ENCODE results near the gene AFG1L.
"Not testable (repeated sequence)": the region's sequence is repeated elsewhere in the genome, so short reads cannot be mapped to it uniquely, and the experiment has no call there.

AFG1L gene

DNA sequence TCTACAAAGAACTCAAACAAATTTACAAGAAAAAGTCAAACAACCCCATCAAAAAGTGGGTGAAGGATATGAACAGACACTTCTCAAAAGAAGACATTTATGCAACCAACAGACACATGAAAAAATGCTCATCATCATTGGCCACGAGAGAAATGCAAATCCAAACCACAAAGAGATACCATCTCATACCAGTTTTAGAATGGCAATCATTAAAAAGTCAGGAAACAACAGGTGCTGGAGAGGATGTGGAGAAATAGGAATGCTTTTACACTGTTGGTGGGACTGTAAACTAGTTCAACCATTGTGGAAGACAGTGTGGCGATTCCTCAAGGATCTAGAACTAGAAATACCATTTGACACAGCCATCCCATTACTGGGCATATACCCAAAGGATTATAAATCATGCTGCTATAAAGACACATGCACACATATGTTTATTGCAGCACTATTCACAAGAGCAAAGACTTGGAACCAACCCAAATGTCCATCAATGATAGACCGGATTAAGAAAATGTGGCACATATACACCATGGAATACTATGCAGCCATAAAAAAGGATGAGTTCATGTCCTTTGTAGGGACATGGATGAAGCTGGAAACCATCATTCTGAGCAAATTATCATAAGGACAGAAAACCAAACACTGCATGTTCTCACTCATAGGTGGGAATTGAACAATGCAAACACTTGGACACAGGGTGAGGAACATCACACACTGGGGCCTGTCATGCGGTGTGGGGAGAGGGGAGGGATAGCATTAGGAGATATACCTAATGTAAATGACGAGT, 121.4 kb downstream of the AFG1L start:
- not testable (repeated sequence) for DNase-seq (ENCODE audit: low read depth in 2 of 2)

DNA sequence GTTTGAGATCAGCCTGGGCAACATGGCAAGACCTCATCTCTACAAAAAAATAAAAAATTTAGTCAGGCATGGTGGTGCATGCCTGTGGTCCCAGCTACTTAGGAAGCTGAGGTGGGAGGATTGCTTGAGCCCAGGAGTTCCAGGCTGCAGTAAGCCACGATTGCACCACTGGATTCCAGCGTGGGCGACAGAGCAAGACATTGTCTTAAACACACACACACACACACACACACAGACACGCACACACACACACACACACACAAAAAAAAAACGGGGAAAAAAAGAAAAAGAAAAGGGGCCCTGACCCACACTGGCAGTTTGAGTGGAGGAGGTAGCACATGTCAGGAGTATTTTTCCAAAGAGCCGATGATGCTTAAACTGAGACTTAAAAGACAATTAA, 122.2 kb downstream of the AFG1L start:
- DNase-seq (ENCODE audit: low read depth in 2 of 2) = no peak

DNA sequence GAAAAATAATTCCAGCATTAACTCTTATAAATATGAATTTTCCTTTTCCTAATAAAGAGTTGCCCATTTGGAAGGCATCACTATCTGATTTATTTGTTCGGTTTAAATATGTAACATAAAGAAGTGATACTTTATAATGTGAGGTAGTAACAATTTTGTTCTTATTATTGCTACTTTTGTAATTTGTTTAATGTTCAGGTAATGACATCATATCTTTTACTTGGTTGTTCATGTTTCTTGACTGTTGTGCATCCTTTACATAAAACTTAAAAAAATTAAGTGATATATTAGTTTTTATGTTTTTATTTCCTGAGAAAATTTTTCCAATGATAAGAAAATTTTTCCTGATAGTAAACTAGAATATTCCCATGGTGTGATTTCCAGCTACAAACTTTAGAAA, 124.6 kb downstream of the AFG1L start:
- DNase-seq (ENCODE audit: low read depth in 2 of 2) = no peak

DNA sequence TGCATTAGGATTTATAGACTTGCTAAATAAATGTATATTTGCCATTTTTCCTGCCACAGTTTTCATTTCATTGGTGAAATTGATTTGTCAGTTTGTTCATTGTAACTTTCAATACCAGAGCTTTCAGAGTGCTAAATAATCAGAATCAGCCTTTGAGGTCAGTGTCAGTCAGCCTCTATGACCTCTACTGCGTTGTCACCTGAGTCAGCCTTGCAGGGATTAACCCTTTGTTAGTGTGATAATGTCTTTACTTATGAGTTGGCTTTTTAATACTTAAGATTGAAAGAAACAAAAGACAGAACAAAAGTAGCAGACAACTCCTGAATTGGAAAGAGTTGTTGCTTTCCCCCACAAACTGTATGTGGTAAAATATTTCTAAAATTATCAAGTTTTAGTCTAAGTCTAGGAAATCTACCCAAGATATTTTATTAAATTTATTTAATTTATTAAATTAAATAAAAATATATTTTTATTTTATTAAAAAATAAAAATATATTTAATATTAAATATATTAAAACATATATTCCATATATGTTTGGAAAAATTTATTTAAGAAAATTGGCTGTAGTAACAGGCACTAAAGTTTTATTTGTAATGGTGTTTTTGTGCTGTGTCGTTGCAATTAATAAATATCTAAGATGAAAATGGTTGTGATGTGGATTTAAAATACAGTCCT, 125.2 kb downstream of the AFG1L start:
- no peak for DNase-seq (ENCODE audit: low read depth in 2 of 2)

DNA sequence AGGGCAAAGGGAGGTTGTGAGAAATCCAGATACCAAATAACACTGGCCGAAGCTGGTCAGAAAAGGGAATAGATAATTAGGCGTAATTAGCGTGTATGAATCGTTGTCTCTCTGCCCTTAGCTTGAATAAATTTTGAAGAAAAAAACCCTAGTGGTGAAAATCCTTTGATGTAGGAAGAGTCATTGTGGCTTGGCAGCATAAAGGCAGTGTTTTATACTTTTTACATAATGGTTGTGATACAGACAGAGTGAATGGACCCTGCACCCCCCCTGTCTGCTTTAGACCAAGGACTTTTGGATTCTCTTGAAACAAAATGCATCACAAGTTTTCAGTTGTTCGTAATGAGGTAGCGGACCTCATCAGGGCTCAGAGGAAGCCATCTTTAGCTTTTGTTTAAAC, 126.5 kb downstream of the AFG1L start:
- DNase-seq (ENCODE audit: low read depth in 2 of 2) = no peak

DNA sequence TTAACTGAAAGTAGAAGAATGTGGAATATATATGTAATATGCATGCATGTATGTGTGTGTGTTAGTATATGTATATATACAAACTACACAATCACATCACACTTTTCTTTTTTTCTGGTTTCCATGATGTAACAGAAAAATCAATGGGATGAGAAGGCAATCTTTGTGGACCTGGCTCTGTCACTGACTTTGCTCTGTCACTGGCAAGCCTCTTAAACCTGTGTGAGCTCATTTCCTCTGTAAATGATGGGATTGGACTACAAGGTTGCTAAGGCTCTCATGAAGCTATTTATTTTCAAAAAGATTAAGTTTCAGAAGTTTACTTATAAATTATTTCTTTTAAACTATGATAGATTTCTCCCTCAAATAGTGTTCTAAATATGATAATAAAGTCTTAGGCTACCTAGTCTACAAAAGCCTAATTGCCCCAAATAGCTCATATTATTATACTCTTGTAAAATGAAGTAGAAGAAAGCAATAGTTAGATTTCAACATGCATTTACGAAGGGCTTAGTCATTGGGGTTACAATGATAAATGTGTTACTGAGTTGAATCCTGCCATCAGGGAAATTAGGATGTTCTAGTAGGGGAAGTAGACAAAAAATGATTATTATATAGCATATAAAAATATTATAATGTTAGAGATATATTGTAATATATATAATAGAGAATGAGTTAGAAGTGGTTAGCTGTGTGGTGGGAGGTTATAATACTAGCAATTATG, 129.3 kb downstream of the AFG1L start:
- DNase-seq (ENCODE audit: low read depth in 2 of 2) = no peak

DNA sequence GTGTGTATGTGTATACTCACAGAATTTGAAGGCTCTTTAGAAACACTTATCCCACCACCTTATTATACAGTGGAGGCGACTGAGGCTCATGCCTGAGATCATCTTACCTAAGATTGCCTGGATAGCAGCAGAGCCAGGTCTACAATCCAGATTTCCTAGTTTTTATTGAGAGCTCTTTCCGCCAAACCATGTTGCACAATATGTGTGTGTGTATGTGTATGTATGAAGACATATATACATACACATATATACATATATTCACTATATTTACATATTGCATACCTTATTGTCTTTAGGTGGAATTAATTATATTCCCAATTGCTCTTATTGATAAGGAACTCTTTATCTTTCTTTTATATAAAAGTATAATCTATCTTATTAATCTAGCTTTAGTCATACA, 130.6 kb downstream of the AFG1L start:
- no peak for DNase-seq (ENCODE audit: low read depth in 2 of 2)

DNA sequence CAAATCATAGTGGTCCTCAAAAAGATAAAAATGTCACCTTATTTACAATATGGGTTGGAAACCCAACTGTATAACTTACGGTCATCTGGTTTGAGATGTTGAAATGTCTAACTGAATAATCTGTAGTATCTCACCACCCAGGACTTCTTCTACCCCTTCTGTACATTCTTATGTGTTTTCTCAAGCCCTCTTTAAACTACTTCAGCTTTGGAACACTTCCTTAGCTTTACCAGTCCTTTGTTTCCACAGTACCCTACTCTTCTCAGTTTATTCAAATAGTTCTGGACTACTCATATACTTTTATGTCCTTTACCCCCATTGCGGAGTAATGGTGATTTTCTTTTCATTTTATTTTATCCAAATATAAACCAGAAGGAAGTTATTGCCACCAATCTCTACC, 137.3 kb downstream of the AFG1L start:
- DNase-seq (ENCODE audit: low read depth in 2 of 2) = no peak

DNA sequence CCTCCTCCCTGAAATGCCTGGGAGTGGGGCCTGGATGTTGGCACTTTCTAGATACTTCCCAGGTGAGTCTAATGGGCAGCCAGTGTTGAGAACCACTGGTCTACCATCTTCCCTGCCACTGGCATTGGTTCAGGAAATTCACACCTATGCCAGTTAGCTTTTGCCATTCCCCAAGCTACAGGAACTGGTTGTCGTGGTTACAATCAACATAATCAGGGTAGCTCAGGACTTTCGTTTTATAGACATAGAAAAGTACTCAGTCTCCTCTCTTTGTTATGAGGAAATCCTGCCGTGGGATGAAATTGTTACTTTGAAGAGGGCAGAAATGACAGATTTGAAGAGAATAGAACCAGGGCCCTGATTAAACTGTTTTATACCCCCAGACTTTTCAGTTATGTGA, 137.9 kb downstream of the AFG1L start:
- no peak for DNase-seq (ENCODE audit: low read depth in 2 of 2)

DNA sequence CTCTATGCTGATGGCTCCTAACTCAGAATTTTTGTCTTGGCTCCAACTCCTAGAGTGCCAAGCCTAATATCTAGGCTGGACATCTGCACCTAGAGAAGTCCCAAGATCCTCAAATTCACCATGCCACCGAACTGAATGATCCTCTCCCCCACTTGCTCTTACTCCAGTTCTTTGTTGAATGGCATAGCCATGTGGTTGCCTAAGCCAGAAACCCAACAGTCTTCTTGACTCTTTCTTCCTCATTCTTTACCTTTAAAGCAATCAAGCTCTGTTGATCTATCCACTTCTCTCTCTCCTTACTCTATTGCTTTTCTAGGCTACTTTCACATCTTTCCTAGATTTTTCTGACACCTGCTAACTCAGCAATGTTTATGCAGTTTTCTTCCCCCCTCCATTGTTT, 139.4 kb downstream of the AFG1L start:
- no peak for DNase-seq (ENCODE audit: low read depth in 2 of 2)

DNA sequence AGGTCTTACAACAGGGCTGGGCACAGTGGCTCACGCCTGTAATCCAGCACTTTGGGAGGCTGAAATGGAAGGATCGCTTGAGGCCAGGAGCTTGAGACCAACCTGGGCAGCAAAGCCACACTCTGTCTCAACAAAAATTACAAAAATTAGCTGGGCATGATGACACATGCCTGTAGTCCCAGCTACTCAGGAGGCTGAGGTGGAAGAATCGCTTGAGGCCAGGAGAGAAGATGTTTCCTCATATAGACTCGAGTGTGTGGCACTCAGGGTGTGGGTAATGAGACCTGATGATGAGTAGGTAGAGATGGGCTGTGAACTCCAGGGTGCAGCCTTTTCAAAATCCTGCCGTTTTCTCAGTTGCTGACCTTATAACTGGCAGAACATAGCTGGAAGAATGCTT, 140.5 kb downstream of the AFG1L start:
- DNase-seq (ENCODE audit: low read depth in 2 of 2) = no peak

DNA sequence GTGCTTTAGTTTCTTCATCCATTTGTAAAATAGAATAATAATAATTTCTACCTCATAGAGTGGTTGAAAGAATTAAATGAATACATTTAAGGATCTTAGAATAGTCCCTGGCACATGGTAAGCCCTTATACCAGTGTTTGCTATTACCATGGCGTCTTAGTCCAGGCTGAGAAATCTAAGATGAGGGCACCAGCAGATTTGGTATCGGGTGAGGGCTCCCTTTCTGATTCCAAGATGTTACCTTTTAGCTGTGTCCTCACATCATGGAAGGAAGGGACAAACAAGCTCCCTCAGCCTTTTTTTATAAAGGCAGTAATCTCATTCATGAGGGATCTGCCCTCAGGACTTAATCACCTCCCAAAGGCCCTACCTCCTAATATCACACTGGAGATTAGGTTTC, 141.9 kb downstream of the AFG1L start:
- DNase-seq (ENCODE audit: low read depth in 2 of 2) = no peak

DNA sequence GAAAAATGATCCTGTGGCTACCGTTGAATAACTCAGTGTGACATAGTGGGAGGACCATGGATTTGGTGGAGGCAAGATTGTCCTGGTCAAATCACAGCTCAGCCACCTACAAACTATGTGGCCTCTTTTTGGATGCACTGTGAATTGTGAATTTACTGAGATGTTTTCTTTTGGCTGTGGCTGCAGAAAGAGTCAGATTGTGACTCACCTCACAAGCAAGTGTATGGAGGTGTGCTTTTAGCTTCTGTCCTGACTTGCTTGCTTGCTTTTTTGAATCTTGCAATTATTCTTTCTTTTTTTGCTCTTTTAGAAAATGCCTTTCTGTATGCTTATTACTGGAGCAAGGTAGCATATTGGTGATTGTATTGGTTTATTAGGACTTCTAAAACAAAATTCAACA, 143.0 kb downstream of the AFG1L start:
- DNase-seq (ENCODE audit: low read depth in 2 of 2) = no peak

DNA sequence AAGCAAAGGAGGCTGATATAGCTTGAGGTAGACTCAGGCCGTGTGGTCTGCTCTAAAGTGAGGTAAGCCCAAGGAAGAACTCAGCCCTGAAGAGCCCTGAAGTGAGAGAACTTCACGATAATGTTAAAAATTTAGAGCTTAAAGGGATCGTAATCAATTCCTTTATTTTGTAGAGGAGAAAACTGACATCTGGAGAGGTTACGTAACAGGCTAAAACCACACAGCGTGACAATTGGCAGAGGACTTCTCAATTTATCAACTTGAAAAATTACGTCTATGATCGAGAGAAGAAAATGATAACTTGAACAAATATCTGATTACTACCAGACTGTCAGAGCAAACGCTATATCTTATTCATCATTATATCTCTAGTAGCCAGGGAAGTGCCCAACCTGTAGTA, 144.1 kb downstream of the AFG1L start:
- DNase-seq (ENCODE audit: low read depth in 2 of 2) = no peak

DNA sequence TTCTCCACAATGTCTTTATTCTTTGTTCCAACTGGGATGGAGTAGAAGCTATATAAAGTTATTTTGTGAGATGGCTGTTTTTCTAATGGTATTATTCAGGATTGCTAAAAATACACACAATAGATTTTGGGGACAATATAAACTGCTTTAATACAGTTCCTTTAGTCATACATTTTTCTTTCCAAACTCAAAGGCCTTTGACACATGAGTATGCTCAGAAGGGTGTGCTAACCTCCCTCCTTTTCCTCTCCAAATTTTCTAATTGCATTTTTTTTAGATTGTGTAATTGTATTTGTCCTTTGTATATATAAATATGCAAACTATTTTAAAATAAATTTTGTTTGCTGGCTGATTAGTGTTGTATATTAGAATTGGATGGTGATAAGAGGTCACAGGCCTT, 146.3 kb downstream of the AFG1L start:
- DNase-seq (ENCODE audit: low read depth in 2 of 2) = no peak

DNA sequence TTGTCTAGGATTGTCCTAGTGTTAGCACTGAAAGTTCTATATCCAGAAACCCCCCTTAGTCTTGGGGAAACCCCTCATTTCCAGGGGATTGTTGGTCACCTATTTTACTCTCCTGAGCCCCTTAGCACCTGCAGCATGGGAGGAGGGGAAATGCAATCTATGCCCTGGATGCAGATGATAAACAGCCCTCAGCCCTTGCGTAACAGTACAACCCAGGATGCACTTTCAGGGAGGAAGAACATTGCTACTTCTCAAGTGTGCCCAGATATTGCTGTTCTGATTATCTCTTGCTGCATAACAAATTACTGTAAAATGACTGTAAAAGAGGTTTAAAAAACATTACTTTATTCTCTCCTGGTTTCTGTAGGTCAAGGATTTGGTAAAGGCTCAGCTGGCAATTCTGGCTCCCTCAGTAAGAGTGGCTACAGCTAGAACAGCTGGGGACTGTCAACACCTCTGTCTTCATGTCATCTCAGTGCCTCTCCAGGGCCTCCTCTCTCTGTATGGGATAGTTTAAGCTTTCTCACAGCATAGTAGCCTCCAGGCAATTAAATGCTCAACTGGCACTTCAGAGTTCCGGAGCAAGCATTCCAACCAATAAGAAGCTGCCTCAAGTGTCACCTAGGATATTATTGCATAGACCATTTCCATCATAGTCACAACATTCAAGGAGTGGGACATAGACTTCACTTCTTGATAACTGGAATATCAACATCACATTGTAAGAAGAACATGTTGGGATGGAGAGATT, 148.1 kb downstream of the AFG1L start:
- DNase-seq (ENCODE audit: low read depth in 2 of 2) = no peak

DNA sequence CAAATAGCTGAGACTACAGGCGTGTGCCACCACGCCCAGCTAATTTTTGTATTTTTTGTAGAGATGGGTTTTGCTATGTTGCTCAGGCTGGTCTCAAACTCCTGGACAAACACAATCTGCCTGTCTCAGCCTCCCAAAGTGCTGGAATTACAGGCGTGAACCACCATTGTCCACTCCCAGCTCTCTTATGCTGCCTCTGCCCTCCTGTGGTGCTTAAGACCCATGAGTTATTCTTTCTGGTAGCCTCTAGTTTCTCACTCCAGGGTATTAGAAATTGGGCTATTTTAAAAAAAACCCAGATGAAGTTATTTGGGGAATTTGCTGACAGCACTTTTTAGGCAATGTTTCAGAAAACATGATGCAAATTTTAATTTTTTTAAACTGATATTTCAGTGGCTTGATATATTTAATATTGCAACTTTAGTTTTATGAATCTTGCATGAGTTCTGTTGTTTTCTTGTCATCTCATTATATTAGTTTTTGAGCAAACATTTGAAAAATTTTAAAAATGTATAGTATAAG, 151.8 kb downstream of the AFG1L start:
- DNase-seq (ENCODE audit: low read depth in 2 of 2) = no peak

DNA sequence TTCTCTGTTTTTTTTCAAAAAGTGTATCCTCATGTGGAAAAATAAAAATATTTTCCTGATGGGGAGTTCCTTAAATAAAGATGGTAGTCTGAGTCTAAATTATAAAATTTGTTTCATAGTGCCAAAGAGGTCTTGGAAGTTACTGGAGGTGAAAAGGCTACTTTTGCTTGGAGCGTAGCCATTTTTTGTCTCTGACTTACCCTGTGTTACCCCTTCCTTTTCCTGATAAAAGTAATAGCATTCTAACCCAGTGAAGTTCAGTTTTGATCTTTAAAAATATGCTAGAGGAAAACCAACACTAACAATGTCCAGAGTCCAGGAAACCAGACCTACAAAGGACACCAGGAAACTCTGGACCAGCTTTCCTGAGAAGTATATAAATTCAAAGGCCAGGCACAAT, 153.6 kb downstream of the AFG1L start:
- DNase-seq (ENCODE audit: low read depth in 2 of 2) = no peak

DNA sequence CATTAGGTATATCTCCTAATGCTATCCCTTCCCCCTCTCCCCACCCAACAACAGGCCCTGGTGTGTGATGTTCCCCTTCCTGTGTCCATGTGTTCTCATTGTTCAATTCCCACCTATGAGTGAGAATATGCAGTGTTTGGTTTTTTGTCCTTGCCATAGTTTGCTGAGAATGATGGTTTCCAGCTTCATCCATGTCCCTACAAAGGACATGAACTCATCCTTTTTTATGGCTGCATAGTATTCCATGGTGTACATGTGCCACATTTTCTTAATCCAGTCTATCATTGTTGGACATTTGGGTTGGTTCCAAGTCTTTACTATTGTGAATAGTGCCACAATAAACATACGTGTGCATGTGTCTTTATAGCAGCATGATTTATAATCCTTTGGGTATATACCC, 154.9 kb downstream of the AFG1L start:
- not testable (repeated sequence) for DNase-seq (ENCODE audit: low read depth in 2 of 2)

DNA sequence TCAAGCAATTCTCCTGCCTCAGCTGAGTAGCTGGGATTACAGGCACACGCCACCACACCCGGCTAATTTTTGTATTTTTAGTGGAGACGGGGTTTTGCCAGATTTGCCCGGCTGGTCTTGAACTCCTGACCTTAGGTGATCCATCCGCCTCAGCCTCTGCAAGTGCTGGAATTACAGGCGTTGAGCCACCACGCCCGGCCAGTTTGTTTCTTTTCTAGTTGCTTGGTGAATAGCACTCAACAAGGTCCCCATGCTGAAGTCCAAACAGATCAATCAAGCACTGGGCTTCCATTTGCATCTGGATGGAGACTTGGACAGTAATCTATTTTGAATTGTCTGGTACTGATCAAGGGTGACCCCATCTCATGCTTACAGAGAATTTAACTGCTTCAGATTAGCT, 157.0 kb downstream of the AFG1L start:
- no peak for DNase-seq (ENCODE audit: low read depth in 2 of 2)

DNA sequence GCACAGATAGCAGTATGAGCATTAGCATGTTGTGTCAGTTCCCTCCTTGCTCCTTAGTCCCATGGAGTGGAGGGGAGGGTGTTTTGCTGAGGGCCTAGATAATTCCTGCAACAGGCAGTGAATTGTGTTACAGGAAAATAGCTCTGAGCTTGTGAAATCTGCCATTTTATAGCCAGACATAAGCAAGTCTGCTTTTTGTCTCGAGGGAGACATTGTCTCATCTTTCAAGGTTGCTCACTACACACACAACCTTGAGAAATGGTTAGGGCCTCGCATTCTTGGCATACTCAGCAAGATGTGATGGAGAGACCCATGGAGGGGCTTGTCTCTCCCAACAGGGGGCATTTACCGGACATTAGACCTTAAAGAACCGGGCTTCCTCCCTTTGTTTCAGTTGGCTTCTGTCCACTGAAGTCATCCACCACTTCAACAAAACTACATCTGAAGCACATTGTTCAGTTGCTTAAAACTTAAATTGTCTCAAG, 157.9 kb downstream of the AFG1L start:
- no peak for DNase-seq (ENCODE audit: low read depth in 2 of 2)
